Right lobe of liver (tissue), 4 donors: Measurements from ENCODE around the gene CHL1.

ENCODE experiments used
- POLR2A ChIP-seq: fragments of 450-650 bp; IDR thresholded peaks from one replicate; pipeline ENCODE4 v1.6.1; 2017; ENCODE audit warnings: antibody characterized with exemption, mild to moderate bottlenecking
- TF ChIP-seq, protein P1 (sequence below), 4 donors: fragments of 200-600 bp in 3 of 4; fragments of 450-650 bp in 1 of 4; IDR thresholded peaks; one replicate each; pipeline versions ENCODE4 v1.5.1 to v1.8.0; 2016 to 2022; ENCODE audit warnings: antibody characterized with exemption in 4 of 4, mild to moderate bottlenecking in 2 of 4
- donor health status: DM: no; HTN: no; CAD: no.
- donor health status: DM: no; HTN: no; CAD: no.
- donor health status: DM: no; HTN: yes; CAD: no.

DNA sequence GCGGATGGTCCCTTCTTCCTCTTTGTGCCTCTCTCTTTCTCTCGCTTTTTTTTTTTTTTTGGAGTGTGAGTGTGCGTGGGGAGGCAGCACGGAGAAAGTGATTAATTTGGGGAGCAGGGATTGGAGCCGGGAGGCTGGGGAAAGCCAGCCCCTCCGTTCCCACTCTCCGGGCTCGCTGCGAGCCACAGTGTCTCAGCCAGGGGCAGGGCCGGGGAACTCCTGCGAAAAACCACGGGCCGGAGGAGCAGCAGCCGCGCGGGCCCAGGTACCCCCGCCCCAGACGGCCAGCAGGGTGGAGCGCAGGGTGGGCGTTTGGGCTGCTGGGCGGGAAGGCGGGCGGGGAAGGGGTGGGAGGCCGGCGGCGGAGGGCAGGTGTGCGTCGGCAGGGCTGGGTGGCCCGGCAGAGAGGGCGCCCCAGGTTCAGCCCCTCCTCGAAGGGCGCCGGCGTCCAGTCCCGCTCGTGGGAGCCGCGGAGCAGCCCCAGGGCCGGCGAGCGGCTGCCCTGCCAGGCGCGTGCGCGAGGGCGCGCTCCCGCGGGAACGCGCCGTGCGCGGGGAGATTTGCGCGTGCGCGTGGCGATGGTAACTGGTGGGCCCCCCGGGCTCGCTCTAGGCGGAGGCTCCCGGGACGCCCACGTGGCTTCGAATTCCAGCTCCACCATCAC is 1.4 kb downstream of the CHL1 start:
- no peak for TF ChIP-seq POLR2A
- TF ChIP-seq, protein P1, sequence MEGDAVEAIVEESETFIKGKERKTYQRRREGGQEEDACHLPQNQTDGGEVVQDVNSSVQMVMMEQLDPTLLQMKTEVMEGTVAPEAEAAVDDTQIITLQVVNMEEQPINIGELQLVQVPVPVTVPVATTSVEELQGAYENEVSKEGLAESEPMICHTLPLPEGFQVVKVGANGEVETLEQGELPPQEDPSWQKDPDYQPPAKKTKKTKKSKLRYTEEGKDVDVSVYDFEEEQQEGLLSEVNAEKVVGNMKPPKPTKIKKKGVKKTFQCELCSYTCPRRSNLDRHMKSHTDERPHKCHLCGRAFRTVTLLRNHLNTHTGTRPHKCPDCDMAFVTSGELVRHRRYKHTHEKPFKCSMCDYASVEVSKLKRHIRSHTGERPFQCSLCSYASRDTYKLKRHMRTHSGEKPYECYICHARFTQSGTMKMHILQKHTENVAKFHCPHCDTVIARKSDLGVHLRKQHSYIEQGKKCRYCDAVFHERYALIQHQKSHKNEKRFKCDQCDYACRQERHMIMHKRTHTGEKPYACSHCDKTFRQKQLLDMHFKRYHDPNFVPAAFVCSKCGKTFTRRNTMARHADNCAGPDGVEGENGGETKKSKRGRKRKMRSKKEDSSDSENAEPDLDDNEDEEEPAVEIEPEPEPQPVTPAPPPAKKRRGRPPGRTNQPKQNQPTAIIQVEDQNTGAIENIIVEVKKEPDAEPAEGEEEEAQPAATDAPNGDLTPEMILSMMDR (IDR thresholded peaks at IDR 0.05) = no peak
